A204.1 (cell line): Measurements from ENCODE around the gene ADAMTS5.
A peak's percentile ranks its signal among the peaks of the same experiment; 100 is the strongest.

Experiments used
- FAIRE-seq: peaks from 2 replicates; lab custom pipeline; 2012; peaks lifted over from hg19 to GRCh38; lab: Jason Lieb, UNC

Gene ADAMTS5

DNA sequence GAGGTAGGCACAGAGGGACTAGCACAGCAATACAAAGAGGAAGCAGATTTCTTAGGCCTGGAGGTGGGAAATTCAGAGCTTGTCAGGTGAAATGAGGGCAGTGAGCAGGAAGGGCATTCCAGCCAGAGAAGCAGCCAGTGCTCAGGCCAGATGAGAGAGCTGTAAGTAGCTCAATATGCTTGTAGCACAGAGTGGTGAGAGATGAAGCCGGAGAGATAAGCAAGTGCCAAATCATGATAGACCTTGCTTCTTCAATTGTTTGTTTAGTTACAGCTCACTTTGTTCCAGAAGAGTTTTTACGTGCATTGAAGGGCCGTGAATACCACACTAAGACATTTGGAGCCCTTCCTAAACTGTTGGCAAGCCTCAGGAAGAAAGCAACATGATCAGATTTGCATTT is 79.6 kb downstream of the ADAMTS5 start:
- FAIRE-seq = no peak

DNA sequence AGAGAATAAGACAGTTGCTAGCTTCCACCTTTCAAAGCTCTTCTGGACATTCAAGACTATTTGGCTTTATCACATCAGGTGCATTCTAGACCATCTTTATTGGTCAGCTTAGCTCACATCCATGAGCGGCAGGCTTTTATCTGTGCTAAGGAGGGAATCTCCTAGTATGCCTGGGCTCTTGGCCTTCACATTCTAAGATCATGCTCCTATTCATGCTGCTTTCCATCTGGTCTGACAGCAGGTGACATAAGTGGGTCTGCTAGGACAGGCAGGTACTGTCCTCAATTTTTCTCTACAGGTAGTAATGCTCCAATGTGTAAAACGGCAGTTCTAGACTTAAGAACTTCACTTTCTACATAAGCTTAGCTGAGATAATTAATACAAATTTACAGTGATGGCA is 82.5 kb downstream of the ADAMTS5 start:
- no peak for FAIRE-seq

DNA sequence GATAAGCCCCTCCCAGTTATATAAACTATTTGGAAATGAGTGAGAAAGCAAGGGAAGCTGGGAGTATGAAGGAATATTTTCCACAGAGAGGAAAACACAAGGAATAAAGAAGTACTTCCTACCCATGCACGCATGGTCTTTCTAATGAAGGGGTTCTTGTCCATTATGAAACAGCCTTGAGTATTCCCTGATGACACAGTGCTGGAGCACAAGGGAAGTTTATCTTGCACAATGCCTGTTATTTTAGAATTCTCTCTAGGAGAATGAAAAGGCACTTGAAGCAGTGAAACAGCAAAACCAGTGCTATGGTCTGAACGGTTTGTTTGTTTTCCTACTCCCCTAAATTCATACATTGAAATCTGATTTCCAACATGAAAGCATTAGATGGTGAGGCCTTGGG is 83.1 kb downstream of the ADAMTS5 start:
- no peak for FAIRE-seq

DNA sequence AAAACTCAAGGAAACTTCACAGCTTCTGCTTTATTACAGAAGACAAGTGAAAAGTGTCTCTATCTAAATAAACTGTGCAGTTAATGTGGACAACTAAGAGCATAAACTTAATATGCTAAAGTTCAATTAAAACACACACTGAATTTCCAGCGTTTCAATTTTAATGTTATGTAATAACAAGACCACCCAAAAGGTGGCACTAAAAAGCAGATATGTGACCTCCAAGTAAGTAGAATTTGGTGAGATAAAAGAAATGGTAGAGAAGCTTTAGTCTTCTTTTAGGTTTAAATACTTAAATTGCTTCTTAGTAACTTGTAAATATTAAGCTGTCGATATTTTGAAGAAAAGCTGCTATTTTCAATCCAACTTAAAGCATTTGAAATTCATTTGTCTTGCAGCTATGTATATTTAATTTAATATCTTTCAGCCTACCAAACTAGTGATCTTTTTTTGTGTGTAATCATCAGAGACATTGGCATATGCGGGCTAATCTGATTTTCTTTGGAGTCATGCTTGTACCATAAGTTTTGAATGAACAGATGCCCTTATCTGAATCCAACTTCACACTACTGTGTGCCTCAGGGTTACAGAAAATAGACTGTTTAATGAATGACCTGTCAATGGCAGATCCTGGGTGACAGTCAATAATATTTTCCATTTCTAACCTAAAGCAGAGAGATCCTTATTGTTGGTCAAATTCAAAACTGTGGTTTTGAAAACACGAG is 85.2 kb downstream of the ADAMTS5 start:
- peak; percentile 49 for FAIRE-seq

DNA sequence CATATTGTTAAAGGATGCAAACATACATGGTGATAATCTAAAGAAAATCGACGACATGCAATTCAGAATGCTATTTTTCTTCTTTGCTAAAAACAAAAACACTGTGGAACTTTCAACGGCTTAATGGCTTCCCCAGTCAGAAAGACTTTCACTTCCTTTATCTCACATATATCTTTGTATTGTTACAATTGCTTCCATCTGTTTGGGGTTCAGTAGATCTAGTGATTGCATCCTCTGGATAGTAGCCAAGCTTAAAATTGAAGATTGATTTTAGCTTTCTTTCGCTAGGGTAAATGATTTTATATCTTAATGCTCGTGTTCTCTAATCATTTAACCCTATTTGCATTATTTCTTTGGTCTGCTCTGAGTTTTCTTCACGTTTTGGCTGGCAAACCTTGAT is 89.9 kb downstream of the ADAMTS5 start:
- no peak for FAIRE-seq

DNA sequence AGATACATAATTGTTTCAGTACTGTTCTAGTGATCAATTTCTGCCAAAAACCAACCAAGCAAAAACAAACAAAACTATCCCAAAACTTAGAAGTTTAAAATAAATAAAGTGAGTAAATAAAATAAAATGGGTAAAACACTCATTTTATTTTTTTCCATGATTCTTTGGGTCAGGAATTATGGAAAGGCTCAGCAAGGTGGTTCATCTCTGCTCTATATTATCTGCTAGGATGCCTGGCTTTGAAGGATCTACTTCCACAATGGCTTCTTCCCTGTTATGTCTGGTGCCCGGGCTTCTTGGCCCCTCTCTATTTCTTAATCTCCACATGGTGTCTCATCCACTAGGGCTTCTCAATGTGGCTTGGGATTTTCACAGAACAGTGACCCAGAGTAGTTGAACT is 92.5 kb downstream of the ADAMTS5 start:
- FAIRE-seq = no peak
